CD14-positive monocyte (primary cell): Measurements from ENCODE around the gene FAM24B. TPM values are rescaled to one million over a fixed set of nuclear protein-coding genes. Genes with fewer than 3 reads are reported as not detected.

Experiments
- DNase-seq, 3 donors: peaks; one replicate each; pipeline ENCODE4 v3.0.0-alpha.2; 2011 to 2022
- H2AFZ ChIP-seq: 2 replicates; pipeline ENCODE4 v1.6.0; 2012; ENCODE audit warnings: mild to moderate bottlenecking, low read depth, low read length, inconsistent platforms; ENCODE audit not compliant: insufficient read depth, poor library complexity, severe bottlenecking
- H3K27ac ChIP-seq, 2 donors: 1 replicate in 1 of 2; 2 replicates in 1 of 2; pipeline ENCODE4 v1.5.1; 2012 to 2013; ENCODE audit warnings: low read length in 2 of 2, control low read depth in 1 of 2, inconsistent platforms in 1 of 2, low read depth in 1 of 2, mild to moderate bottlenecking in 1 of 2
- H3K27me3 ChIP-seq, 2 donors: one replicate each; pipeline versions ENCODE4 v1.6.0 to v1.6.1; 2011 to 2013; ENCODE audit warnings: low read length in 2 of 2; ENCODE audit not compliant: control insufficient read depth in 2 of 2, insufficient read depth in 2 of 2
- H3K36me3 ChIP-seq, 2 donors: replicated peaks in 1 of 2; 1 replicate in 1 of 2; 2 replicates in 1 of 2; pipeline versions ENCODE4 v1.5.1 to v1.6.1; 2012 to 2013; ENCODE audit warnings: low read length in 2 of 2, control low read depth in 1 of 2, inconsistent platforms in 1 of 2, mild to moderate bottlenecking in 1 of 2; ENCODE audit not compliant: insufficient read depth in 2 of 2, control insufficient read depth in 1 of 2
- H3K4me1 ChIP-seq, 2 donors: 1 replicate in 1 of 2; 2 replicates in 1 of 2; pipeline versions ENCODE4 v1.5.1 to v1.6.1; 2012 to 2013; ENCODE audit warnings: low read length in 2 of 2, control low read depth in 1 of 2, inconsistent platforms in 1 of 2, mild to moderate bottlenecking in 1 of 2, moderate library complexity in 1 of 2; ENCODE audit not compliant: insufficient read depth in 2 of 2, control insufficient read depth in 1 of 2
- H3K4me2 ChIP-seq: replicated peaks from 2 replicates; pipeline ENCODE3; 2012; ENCODE audit warnings: low read length, moderate library complexity, mild to moderate bottlenecking; ENCODE audit not compliant: poor library complexity, severe bottlenecking; ENCODE audit errors: extremely low read depth
- H3K4me3 ChIP-seq, 3 experiments: fragments of 200-600 bp in 1 of 3; sonication (generic) in 1 of 3; replicated peaks in 1 of 3; 1 replicate in 2 of 3; 2 replicates in 1 of 3; pipeline ENCODE4 v1.5.1; 2011 to 2013; ENCODE audit warnings: low read length in 3 of 3, mild to moderate bottlenecking in 3 of 3, control low read depth in 2 of 3, low read depth in 2 of 3, inconsistent platforms in 1 of 3, moderate library complexity in 1 of 3
- H3K79me2 ChIP-seq: 2 replicates; pipeline ENCODE4 v1.6.0; 2012; ENCODE audit warnings: mild to moderate bottlenecking, control low read depth, inconsistent platforms, low read length, moderate library complexity; ENCODE audit not compliant: insufficient read depth
- H3K9ac ChIP-seq: 2 replicates; pipeline ENCODE4 v1.6.0; 2017; ENCODE audit warnings: low read length, mild to moderate bottlenecking; ENCODE audit not compliant: insufficient read depth, poor library complexity, severe bottlenecking
- H3K9me3 ChIP-seq, 2 donors: replicated peaks in 1 of 2; 1 replicate in 1 of 2; 2 replicates in 1 of 2; pipeline versions ENCODE4 v1.5.1 to v1.6.1; 2012 to 2013; ENCODE audit warnings: low read length in 2 of 2, control low read depth in 1 of 2; ENCODE audit not compliant: control insufficient read depth in 1 of 2, insufficient read depth in 1 of 2
- H4K20me1 ChIP-seq: 2 replicates; pipeline ENCODE4 v1.6.0; 2012; ENCODE audit warnings: mild to moderate bottlenecking, low read length, control low read depth, moderate library complexity; ENCODE audit not compliant: insufficient read depth
- H3K27ac Mint-ChIP-seq, 7 donors: one replicate each; pipeline ENCODE4 v1.8.0; 2020; ENCODE audit warnings: mild to moderate bottlenecking in 7 of 7, mixed read lengths in 7 of 7, moderate library complexity in 6 of 7, inconsistent platforms in 2 of 7
- H3K27me3 Mint-ChIP-seq, 3 donors: one replicate each; pipeline ENCODE4 v1.8.0; 2021 to 2022; ENCODE audit warnings: low read depth in 3 of 3, mild to moderate bottlenecking in 3 of 3, mixed read lengths in 3 of 3, moderate library complexity in 3 of 3, inconsistent platforms in 1 of 3
- H3K36me3 Mint-ChIP-seq, 2 donors: one replicate each; pipeline ENCODE4 v1.8.0; 2020; ENCODE audit warnings: mixed read lengths in 2 of 2, inconsistent platforms in 1 of 2, mild to moderate bottlenecking in 1 of 2
- H3K4me1 Mint-ChIP-seq: one replicate; pipeline ENCODE4 v1.8.0; 2020; ENCODE audit warnings: mild to moderate bottlenecking, mixed read lengths
- H3K4me3 Mint-ChIP-seq, 2 donors: one replicate each; pipeline ENCODE4 v1.8.0; 2020; ENCODE audit warnings: mild to moderate bottlenecking in 2 of 2, mixed read lengths in 2 of 2, moderate library complexity in 1 of 2
- H3K9me3 Mint-ChIP-seq, 7 donors: one replicate each; pipeline ENCODE4 v1.8.0; 2020 to 2022; ENCODE audit warnings: mixed read lengths in 7 of 7, mild to moderate bottlenecking in 6 of 7, moderate library complexity in 6 of 7, inconsistent platforms in 2 of 7
- intact Hi-C, 2 donors: fragments of 100-400 bp; cut with micrococcal nuclease; formaldehyde crosslinking; loops; one replicate each; pipeline versions ENCODE4 v1.15.0 to v1.15.1; 2023
- polyA plus RNA-seq, 3 donors: library from polyadenylated mRNA; depleted of rRNA in 1 of 3; unstranded in 2 of 3; stranded (reverse) in 1 of 3; fragments of 300-500 nt in 2 of 3; fragments of >200 nt in 1 of 3; fragmentation: Illumina TruSeq in 2 of 3; gene quantifications; 1 replicate in 2 of 3; 2 replicates in 1 of 3; pipeline ENCODE4 v1.2.3, GENCODE V29; 2012 to 2021
- TF ChIP-seq, protein P1 (sequence below): fragments of 200-600 bp; IDR thresholded peaks from one replicate; pipeline ENCODE4 v1.8.0; 2022; ENCODE audit warnings: antibody characterized with exemption, mild to moderate bottlenecking

The FAM24B gene
- polyA plus RNA-seq, 3 donors: 0.64 to 3.3 (median 2.3) TPM

DNA sequence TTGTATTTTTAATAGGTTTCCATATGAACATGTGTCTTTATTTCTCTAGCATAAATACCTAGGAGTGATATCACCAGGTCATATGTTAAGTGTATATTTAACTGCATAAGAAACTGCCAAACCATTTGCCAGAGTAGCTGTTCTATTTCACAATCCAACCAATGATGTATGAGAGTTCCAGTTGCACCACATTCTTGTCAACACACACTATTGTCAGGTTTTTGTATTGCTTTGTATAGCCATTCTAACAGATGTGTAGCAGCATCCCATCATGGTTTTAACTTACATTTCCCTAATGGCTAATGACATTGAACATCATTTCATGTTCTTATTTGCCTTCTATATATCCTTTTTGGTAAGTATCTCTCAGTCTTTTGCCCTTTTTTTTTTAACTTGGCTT, 37.8 kb downstream of the FAM24B start:
- no peak overlapping the region for H2AFZ ChIP-seq
- no peak for DNase-seq
- no peaks in the 10 kb centered on the region for H4K20me1 ChIP-seq
- Mint-ChIP-seq H3K4me3 (no peak overlapping the region), H3K9me3 (peaks cover 0 to 16% (median 4%) of the 10 kb centered on the region in 7 donors), H3K4me1 (no peaks in the 10 kb centered on the region), H3K27ac (no peak overlapping the region), H3K36me3 (peaks cover 7 to 32% of the 10 kb centered on the region in 2 donors), H3K27me3 (peaks cover 0 to 2% (median 0%) of the 10 kb centered on the region in 3 donors)
- peaks cover 0 to 12% of the 10 kb centered on the region in 2 donors for H3K9me3 ChIP-seq
- H3K36me3 ChIP-seq: no peaks in the 10 kb centered on the region
- intact Hi-C loops: no loop called here
- no peak overlapping the region for H3K4me2 ChIP-seq
- TF ChIP-seq, protein P1, sequence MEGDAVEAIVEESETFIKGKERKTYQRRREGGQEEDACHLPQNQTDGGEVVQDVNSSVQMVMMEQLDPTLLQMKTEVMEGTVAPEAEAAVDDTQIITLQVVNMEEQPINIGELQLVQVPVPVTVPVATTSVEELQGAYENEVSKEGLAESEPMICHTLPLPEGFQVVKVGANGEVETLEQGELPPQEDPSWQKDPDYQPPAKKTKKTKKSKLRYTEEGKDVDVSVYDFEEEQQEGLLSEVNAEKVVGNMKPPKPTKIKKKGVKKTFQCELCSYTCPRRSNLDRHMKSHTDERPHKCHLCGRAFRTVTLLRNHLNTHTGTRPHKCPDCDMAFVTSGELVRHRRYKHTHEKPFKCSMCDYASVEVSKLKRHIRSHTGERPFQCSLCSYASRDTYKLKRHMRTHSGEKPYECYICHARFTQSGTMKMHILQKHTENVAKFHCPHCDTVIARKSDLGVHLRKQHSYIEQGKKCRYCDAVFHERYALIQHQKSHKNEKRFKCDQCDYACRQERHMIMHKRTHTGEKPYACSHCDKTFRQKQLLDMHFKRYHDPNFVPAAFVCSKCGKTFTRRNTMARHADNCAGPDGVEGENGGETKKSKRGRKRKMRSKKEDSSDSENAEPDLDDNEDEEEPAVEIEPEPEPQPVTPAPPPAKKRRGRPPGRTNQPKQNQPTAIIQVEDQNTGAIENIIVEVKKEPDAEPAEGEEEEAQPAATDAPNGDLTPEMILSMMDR: no peak
- H3K4me1 ChIP-seq: no peaks in the 10 kb centered on the region
- H3K9ac ChIP-seq: no peak overlapping the region
- no peak overlapping the region for H3K27ac ChIP-seq
- H3K79me2 ChIP-seq: no peaks in the 10 kb centered on the region
- no peaks in the 10 kb centered on the region for H3K27me3 ChIP-seq
- no peak overlapping the region for H3K4me3 ChIP-seq

DNA sequence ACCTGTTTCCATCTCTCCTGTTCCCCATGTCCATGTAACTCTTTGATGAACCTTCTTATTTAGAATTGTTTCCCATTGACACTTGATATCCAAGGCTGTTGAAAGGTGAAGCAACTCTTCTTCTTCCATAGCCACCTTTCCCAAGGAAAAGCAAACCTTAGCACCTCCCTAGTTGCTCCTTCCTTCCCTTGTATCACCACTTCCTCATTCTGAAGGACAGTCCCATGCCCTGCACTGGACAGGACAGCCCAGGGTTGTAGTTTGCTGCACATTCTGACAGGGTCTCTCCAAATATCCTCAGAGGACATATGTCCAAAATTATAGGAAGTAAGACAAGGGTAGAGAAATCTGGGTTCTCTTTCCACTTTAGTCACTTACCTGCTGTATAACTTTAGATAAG, 39.9 kb downstream of the FAM24B start:
- Histone ChIP-seq H3K4me3 (no peak overlapping the region), H3K9me3 (peaks cover 0 to 5% of the 10 kb centered on the region in 2 donors), H3K36me3 (no peaks in the 10 kb centered on the region), H3K4me2 (no peak overlapping the region), H3K27ac (no peak overlapping the region), H2AFZ (no peak overlapping the region), H4K20me1 (no peaks in the 10 kb centered on the region), H3K27me3 (no peaks in the 10 kb centered on the region), H3K9ac (no peak overlapping the region), H3K4me1 (no peaks in the 10 kb centered on the region), H3K79me2 (no peaks in the 10 kb centered on the region)
- intact Hi-C loops: no loop called here
- H3K27me3 Mint-ChIP-seq: peaks cover 0 to 2% (median 1%) of the 10 kb centered on the region in 3 donors
- H3K9me3 Mint-ChIP-seq: peaks cover 0 to 12% (median 2%) of the 10 kb centered on the region in 7 donors
- TF ChIP-seq, protein P1: no peak
- H3K27ac Mint-ChIP-seq: no peak overlapping the region
- H3K4me1 Mint-ChIP-seq: no peaks in the 10 kb centered on the region
- peaks cover 9 to 35% of the 10 kb centered on the region in 2 donors for H3K36me3 Mint-ChIP-seq
- no peak for DNase-seq
- H3K4me3 Mint-ChIP-seq: no peak overlapping the region
